GM18508 (cell line): ENCODE results near the gene KRT80.

Experiments
- ATAC-seq: cut with Tn5 transposase; IDR thresholded peaks from one replicate; pipeline ENCODE4 v1.9.1; 2021; ENCODE audit warnings: moderate number of reproducible peaks; ENCODE audit not compliant: insufficient read depth, unreplicated experiment

Gene KRT80

DNA sequence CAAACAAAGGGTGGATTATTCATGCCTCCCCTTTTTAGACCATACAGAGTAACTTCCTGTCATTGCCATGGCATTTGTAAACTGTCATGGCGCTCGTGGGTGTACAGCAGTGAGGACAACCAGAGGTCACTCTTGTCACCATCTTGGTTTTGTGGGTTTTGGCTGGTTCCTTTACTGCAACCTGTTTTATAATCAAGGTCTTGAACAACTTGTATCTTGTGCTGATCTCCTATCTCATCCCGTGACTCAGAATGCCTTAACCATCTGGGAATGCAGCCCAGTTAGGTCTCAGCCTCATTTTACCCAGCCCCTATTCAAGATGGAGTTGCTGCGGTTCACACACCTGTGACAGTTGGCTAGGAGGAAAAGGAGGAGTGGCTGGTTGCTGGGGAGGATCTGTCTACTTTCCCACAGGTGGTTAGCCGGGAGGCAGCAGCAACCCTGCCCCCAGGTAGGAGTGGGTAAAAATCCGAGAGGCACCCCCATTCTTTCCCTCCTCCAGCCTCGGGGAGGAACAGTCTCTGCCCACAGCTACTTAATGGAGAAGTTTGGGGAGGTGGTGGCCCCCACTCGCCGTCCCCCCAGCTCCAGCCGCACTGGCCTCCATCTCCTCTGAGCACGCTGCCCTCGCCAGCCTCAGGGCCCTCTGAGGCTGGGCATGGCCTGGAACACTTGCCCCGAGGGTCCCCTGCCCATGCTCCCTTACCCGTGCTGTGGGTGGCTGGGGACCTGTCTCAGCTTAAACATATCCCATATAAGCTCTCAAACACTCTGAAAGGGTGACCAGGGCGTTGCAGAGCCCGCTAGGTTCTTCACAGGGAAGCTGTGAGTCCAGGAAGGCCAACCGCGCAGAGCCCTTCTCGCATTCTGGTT, 70.6 kb downstream of the KRT80 start:
- ATAC-seq: no peak

DNA sequence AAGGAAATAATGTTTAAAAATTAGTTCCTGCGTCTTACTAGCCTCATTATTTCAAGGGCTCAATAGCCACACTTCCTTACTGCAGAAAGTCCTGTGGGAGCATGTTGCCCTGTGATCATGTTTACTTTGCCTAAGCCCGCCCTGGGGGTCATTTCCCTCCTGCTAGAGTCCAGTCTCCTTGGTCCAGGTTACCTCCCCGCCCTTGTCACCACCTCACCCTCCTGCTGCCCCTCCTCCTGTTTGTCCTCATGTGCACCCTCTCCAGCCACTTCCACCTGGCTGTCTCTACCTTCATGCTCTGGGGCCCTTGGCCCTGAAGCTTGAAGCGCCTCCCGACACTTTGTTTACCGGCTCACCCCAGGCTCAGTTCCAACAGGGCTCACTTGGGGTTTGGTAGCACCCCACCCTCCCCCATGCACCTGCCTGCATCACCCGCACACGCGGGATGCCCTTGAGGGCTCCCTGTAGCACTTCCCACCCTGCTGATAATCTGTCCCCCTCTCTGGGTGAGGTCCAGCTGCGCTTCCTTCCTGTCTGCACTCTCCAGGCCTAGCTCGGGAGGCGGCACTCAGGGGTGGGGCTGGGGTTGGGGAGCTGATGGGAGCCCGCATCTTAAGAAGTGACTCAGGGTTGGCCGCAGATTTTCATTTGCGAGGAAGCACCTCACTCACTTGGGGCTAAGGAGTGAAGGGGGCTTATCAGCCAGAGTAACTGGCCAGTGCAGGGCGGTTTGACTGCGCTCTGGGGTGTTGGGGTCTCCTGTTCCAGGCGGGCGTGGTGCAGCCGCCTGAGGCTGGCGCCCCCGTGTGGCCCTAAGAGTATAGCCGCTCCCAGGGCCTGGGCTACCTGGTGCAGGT, 72.2 kb downstream of the KRT80 start:
- no peak for ATAC-seq
